ENCODE results near the gene E2F4.

Gene E2F4

DNA sequence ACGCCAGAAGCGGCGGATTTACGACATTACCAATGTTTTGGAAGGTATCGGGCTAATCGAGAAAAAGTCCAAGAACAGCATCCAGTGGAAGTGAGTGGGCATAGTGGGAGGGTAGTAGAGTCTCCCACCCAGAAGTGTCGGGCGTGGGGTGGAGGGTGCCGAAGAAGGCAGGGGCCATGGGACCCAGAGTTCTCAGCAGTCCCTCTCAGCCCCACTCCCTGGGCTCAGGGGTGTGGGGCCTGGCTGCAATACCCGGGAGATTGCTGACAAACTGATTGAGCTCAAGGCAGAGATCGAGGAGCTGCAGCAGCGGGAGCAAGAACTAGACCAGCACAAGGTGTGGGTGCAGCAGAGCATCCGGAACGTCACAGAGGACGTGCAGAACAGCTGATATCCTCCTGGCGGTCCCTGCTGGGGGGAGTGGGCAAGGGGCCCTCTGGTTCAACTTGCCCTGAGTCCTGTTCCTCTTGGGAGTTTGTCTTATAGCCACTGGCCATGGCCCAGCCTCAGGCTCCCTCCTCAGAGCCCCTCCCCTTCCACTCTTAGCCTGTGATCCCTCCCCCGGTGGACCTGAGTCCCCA is 916 bp downstream of the E2F4 start:
- no peak for DNase-seq (ENCODE audit: low read depth)

DNA sequence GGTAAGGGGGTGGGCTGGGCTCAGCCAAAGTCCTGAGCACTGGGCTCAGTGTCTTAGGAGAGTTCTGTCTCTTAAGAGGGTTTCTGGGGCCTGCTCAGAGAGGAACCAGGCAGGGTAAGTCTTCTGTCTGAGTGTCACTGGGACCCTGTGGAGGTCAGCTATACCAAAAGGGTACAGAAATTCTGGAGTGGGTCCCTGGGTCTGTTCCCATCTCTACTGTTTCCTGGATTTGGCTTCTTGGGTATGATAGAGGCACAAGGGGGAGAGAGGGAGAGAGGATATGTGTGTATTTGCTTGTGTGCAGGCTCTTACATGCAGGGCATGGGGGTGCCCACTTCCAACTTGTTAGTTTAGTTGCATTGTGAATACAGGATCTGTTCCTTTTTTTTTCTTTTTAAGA is 1.6 kb downstream of the E2F4 start:
- no peak for DNase-seq (ENCODE audit: low read depth)

DNA sequence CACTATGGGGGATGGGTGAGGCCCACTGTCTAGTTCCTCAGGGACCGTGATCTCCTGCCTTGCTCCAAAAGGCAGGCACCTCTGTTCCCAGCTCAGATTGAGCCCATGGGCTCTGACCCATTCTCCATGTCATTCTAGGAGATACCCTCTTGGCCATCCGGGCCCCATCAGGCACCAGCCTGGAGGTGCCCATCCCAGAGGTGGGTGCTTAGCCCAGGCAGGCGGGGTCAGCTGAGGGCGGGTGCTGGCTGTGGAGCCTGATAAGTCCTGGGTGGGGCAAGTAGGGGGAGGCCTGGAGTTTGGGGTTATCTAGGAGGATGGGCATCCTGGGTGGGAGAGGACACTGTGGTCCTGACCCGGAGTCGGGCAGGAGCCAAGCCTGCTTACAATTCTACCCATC is 2.3 kb downstream of the E2F4 start:
- DNase-seq (ENCODE audit: low read depth): no peak

DNA sequence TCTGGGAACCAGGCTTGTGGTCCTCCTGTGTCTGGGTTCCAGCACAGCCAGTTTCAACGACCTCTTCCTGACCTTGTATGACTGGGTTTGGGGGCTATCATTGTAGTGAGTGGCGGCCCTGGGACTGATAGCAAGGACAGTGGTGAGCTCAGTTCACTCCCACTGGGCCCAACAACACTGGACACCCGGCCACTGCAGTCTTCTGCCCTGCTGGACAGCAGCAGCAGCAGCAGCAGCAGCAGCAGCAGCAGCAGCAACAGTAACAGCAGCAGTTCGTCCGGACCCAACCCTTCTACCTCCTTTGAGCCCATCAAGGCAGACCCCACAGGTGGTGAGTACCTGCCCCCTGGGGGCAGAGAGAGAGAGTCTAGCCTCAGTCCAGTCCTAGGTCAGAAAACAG is 3.7 kb downstream of the E2F4 start:
- no peak for DNase-seq (ENCODE audit: low read depth)

DNA sequence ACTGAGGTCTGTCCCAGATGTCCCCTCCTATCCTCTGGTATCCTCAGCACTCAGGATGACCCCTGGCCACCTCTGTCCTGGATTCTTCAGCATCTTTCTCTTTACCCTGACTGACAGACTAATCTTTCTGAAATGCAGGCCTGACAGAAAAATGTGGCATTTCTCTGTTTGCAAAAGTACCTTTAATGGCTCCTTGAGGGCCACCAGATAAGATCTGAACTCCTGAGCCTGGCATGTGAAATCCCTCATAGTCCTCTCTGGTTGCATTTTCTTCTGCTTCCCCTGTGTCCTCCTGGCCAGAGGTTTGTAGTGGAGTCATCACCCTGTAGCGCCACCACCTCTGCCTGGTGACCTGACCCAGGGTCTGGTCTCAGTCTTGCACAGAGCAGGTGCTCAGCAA is 4.9 kb downstream of the E2F4 start:
- DNase-seq (ENCODE audit: low read depth): no peak

DNA sequence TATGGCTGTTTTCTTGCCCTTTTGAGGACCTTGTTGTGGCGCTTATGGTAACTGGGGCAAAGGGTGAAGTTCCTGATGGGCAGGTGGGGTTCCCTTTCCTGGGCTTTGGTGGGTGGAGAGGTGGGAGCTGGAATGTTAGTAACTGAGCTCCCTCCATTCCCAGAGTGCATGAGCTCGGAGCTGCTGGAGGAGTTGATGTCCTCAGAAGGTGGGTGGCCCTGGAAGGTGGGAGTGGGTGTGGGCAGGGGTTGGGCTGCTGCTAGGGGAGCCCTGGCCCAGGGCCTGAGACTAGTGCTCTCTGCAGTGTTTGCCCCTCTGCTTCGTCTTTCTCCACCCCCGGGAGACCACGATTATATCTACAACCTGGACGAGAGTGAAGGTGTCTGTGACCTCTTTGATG is 5.7 kb downstream of the E2F4 start:
- no peak for DNase-seq (ENCODE audit: low read depth)

DNA sequence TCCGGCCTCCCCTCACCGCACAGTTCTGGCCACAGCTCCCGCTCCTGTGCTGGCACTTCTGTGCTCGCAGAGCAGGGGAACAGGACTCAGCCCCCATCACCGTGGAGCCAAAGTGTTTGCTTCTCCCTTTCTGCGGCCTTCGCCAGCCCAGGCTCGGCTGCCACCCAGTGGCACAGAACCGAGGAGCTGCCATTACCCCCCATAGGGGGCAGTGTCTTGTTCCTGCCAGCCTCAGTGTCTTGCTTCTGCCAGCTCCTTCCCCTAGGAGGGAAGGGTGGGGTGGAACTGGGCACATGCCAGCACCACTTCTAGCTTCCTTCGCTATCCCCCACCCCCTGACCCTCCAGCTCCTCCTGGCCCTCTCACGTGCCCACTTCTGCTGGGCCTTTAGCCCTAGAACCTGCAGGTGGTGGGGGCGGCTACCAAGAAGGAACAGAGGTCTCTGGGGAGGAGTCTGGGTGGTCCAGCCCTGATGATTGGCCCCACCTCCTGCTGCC is 6.3 kb downstream of the E2F4 start:
- no peak for DNase-seq (ENCODE audit: low read depth)

DNA sequence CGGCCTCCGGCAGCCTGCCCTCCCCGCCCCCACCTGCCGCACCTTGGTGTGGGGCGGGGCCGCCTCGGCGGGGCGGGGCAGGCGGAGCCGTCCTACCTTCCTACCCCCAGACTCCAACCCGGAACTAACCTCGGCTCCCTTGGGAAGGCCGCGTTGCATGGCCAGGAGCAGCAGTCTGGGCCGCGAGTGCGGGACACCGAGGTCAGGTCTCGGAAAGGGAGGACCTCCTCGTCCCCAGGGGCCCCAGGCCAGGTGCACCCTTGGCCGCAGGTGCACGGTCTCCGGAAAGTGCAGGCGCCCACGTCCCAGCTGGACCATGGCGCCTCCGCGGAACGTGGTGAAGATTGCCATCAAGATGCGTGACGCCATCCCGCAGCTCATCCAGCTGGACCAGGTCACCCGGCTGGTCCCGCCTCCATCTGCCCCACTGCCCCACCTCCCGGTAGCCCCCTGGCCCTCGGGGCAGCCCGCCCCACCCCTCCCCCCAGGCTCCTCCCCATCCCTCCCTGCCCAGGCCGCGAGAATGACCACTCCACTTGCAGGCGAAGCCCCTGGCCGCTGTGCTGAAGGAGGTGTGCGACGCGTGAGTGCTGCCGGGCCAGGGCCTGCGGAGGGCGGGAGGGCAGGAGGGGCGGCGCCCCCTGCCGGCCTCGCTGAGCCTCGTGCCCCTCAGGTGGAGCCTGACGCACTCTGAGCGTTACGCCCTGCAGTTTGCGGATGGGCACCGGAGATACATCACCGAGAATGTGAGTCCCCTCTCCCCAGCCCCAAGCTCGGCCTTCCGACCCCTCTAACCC is 7.3 kb downstream of the E2F4 start, which contains the start of gene ELMO3:
Gene ELMO3 (plus strand): TSS at position 121 of the 797 bp plus-strand sequence. CDS start 196 bp downstream, at position 317.
- no peak for DNase-seq (ENCODE audit: low read depth)

DNA sequence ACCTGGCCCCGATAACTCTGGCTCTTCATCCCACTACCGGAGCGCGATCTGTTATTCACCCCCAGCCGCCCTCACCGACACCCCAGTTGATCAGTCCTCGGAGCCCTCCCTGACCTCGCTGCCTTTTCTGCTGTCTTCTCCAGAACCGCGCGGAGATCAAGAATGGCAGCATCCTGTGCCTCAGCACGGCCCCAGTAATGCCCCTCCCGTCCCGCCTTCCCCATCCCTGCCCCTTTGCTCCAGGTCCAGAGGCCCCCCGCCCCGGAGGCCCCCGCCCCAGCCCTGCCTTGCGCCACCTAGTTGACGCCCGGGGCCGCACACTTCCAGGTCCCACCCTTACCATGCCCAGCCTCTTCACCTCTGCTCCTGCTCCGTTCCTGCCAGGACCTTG is 7.8 kb downstream of the E2F4 start:
- DNase-seq (ENCODE audit: low read depth): no peak

DNA sequence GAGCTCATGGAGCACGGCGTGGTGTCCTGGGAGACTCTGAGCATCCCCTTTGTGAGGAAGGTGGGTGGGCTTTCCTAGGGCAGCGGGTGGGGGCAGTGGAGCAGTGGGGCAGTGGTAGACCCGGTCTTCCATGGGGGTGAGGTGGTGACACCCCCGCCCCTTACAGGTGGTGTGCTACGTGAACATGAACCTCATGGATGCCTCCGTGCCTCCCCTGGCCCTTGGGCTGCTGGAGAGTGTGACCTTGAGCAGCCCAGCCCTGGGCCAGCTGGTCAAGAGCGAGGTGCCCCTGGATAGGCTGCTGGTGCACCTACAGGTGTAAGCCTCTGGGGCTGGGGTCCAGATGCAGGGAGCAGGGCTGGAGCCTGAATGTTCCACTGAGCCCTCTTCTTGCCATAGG is 8.5 kb downstream of the E2F4 start:
- no peak for DNase-seq (ENCODE audit: low read depth)

DNA sequence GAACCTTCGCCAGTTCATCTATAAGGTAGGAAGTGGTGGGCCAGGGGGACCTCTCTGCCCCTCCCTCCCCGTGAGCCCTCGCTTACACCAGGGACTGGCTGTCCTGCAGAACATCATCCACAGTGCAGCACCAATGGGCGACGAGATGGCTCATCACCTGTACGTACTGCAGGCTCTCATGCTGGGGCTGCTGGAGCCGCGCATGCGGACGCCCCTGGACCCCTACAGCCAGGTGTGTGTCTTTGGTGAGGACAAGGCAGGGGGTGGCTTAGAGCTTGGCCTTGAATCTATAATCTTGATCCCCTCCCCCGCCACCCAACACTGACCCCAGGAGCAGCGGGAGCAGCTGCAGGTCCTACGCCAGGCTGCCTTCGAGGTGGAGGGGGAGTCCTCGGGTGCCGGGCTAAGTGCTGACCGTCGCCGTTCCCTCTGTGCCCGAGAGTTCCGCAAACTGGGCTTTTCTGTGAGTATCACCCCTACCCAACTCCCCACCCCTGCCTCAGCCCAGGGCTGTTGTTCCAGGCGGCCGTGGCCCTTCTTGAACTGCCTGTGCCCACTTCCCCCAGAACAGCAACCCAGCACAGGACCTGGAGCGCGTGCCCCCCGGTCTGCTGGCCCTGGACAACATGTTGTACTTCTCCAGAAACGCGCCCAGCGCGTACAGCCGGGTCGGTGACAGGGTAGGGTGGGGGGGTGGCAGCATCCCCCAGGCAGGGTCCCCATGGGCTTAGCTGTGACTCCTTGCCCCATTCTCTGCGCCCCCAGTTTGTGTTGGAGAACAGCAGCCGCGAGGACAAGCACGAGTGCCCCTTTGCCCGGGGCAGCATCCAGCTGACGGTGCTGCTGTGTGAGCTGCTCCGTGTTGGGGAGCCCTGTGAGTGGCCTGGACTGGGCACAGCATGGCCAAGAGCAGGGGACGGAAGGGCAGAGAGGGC is 9.7 kb downstream of the E2F4 start:
- no peak for DNase-seq (ENCODE audit: low read depth)

DNA sequence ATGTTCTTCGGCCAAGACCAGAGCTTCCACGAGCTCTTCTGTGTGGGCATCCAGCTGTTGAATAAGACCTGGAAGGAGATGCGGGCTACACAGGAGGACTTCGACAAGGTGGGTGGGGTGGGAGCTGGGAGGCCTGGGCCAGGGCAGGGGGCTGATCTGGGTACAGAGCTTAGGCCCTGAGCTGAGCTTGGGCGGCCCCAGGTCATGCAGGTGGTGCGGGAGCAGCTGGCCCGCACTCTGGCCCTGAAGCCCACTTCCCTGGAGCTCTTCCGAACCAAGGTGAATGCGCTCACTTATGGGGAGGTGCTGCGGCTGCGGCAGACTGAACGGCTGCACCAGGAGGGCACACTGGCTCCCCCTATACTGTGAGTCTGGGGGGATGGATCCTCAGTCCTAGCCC is 10.5 kb downstream of the E2F4 start:
- no peak for DNase-seq (ENCODE audit: low read depth)

DNA sequence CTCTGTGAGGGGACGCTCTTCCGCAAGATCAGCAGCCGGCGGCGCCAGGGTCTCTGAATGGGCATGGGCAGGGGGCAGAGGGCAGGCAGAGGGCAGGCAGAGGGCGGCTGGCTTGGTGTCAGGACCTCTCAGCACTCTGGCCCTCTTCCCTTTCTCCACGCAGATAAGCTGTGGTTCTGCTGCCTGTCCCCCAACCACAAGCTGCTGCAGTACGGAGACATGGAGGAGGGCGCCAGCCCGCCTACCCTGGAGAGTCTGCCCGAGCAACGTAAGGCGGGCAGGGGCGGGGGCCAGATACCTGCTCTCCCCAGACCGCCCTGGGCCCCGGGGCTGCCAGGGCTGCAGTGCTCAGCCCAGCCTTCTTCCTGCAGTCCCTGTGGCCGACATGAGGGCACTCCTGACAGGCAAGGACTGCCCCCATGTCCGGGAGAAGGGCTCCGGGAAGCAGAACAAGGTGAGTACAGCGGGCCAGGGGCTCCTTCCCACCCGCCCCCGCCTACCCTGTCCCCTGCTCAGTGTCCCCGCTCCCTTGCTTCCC is 11.1 kb downstream of the E2F4 start:
- no peak for DNase-seq (ENCODE audit: low read depth)

DNA sequence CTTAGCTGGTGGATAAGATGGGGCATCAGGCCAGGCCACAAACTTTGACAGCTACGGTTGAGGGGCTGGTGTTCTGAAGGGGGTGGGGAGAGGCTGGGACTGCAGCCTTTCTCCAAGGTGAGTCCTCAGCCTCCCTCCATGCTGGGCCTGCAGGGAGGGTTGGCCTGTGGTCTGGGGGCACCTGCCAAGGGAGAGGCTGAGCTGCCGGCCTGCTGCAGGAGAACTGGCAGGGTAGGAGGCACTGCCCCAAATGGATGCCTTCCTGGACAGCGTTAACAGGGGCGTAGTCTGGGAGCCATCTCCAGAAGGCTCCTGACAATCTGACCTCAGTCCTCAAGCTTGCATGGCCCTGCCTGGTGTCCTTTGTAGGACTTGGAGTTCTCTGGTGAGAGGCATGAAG is 12.1 kb downstream of the E2F4 start:
- DNase-seq (ENCODE audit: low read depth): no peak

DNA sequence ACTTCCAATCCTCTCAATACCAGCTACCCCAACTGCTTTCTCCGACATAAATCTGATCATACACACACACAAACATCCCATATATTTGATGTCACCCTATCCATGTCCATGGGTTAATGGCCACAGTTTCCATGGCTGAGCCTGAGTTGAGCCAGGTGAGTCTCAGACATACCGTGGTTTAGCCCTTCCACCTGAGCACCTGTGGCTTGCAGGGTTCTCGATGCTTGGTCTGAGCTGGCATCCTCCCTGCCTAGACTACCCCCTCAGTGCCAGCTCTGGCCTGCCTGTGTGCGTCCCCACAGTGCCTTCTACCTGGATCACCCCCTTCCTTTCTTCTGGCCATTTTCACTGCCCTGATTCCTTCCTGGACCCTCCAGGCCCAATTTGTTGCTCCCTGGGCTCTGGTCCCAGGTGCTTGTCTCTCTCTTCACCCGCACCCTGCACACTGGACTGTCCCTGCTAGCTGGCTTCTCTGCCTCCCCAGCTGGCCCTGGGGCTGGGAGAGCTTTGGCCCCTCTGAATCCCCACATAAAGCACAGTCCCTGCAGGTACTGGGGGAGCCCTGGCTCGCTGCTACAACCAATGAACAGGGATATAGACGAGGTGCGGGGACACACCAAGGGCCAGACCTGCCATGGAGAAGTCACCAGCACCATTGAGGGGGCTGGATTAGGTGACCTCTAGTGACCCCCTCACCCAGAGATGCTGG is 14.3 kb downstream of the E2F4 start:
- no peak for DNase-seq (ENCODE audit: low read depth)

DNA sequence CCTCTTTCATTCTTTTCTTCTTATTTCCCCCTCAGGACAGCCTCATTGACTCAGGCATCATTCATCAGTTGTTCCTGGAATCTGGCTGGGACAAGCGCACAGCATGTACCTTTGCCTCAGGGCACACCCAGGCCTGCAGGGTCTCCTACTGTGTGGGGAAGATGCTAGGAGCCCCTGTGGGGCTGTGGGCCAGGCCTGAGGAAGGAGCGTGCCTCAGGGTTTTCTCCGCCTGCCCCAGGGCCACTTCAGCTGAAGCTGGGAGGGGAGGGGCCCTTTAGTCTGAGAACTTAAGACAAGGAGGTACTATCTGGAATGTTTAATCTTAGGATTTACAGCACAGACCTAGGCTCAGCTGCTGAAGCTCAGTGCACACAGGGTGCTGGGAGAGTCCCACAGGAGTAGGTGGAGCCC is 14.9 kb downstream of the E2F4 start:
- DNase-seq (ENCODE audit: low read depth): no peak

DNA sequence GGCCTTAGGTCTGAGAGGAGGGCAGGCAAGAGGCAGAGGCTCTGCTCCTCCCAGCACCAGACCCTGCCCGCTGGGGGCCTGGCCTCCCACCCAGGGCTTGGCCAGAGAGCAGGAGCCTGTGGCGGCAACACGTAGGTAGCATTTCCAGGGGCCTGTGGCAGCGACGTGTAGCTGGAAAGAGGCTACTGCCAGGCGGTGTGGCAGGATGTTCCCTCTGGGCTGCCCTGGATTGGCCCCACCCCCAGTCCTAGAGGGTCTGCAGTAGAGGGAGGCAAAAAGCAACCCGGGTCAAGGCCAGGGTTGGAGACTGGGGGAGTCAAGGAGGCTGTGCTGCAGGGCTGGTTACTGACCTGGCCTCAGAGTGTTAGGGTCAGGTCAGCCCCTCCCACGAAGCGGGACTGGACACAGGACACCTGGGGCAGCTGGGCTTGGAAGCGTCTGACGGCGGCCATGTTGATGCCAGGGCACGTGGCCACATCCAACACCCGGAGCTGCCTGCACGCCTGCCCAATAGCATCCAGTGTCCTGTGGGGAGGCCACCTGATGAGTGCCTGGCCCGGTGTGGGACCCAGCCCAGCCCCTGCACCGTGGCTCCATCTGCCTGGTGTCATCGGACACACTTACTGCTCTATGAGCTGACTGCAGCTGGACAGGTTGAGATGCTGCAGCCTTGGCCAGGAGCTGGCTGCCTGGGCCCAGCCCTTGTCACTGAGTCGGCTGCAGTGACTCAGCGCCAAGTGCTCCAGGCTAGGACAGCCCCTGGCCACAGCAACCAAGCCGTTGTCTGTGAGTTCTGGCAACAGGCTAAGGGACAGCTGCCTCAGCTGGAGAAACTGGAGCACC is 15.5 kb downstream of the E2F4 start:
- DNase-seq (ENCODE audit: low read depth): no peak

DNA sequence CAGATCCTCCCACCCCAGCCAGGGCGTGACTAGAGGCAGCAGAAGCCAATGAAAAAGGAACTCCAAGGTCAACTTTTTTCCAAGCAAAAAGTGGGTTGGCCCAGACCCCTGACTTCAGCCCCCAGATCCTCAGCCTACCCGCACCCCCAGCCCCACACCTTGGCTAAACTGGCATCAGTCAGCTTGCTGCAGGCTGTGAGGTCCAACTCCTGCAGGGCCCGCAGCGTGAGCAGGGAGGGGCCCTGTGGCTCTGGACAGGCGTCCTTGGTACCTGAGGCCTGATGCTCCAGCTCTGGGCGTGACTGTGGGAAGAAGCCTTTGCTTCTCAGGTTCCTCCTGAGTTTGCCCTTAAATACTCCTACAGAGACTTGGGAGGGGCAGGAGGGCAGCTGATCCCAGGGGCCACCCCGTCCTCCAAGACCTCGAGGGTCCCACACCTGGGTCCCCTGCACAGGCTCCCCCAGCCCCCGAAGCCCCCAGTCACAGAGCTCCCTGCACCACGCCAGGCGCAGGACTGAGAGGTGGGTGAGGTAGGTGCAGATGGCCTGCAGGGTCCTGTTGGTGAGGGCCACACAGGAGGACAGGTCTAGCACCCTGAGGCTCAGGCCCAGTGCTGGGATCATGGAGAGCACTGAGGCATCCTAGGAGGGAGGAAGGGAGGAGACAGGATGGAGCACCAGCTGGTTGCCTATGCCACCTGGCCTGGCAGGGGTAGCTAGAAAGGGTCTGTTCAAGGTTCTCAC is 16.4 kb downstream of the E2F4 start:
- no peak for DNase-seq (ENCODE audit: low read depth)

DNA sequence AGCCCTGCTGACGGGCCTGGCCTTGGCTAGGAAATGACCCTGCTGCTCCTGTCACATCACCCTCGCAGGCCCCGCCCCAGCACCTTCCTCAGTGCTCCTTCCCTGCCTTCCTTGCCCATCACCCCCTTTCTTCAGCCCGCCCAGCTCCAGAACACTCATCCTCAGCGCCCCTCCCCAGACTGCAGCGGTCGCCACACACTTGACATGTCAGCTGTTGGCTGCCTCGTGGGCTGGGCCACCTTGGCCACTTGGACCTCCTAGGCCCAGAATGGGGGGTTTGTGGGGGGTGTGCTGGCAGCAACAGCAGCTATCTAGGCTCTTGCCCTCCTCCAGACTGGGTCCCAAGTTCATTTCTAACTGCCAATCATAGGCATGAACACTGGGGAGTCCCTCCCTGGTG is 17.6 kb downstream of the E2F4 start:
- no peak for DNase-seq (ENCODE audit: low read depth)

All from non-pigmented ciliary epithelial cell (primary cell).